CD14-positive monocyte (primary cell): ENCODE data around the gene KCNJ5. TPM values are rescaled to one million over a fixed set of nuclear protein-coding genes. Genes with fewer than 3 reads are reported as not detected.

Experiments
- DNase-seq, 3 donors: peaks; one replicate each; pipeline ENCODE4 v3.0.0-alpha.2; 2011 to 2022
- H2AFZ ChIP-seq: 2 replicates; pipeline ENCODE4 v1.6.0; 2012; ENCODE audit warnings: mild to moderate bottlenecking, low read depth, low read length, inconsistent platforms; ENCODE audit not compliant: insufficient read depth, poor library complexity, severe bottlenecking
- H3K27ac ChIP-seq, 2 donors: 1 replicate in 1 of 2; 2 replicates in 1 of 2; pipeline ENCODE4 v1.5.1; 2012 to 2013; ENCODE audit warnings: low read length in 2 of 2, control low read depth in 1 of 2, inconsistent platforms in 1 of 2, low read depth in 1 of 2, mild to moderate bottlenecking in 1 of 2
- H3K27me3 ChIP-seq, 2 donors: one replicate each; pipeline versions ENCODE4 v1.6.0 to v1.6.1; 2011 to 2013; ENCODE audit warnings: low read length in 2 of 2; ENCODE audit not compliant: control insufficient read depth in 2 of 2, insufficient read depth in 2 of 2
- H3K36me3 ChIP-seq, 2 donors: replicated peaks in 1 of 2; 1 replicate in 1 of 2; 2 replicates in 1 of 2; pipeline versions ENCODE4 v1.5.1 to v1.6.1; 2012 to 2013; ENCODE audit warnings: low read length in 2 of 2, control low read depth in 1 of 2, inconsistent platforms in 1 of 2, mild to moderate bottlenecking in 1 of 2; ENCODE audit not compliant: insufficient read depth in 2 of 2, control insufficient read depth in 1 of 2
- H3K4me1 ChIP-seq, 2 donors: 1 replicate in 1 of 2; 2 replicates in 1 of 2; pipeline versions ENCODE4 v1.5.1 to v1.6.1; 2012 to 2013; ENCODE audit warnings: low read length in 2 of 2, control low read depth in 1 of 2, inconsistent platforms in 1 of 2, mild to moderate bottlenecking in 1 of 2, moderate library complexity in 1 of 2; ENCODE audit not compliant: insufficient read depth in 2 of 2, control insufficient read depth in 1 of 2
- H3K4me2 ChIP-seq: replicated peaks from 2 replicates; pipeline ENCODE3; 2012; ENCODE audit warnings: low read length, moderate library complexity, mild to moderate bottlenecking; ENCODE audit not compliant: poor library complexity, severe bottlenecking; ENCODE audit errors: extremely low read depth
- H3K4me3 ChIP-seq, 3 experiments: fragments of 200-600 bp in 1 of 3; sonication (generic) in 1 of 3; replicated peaks in 1 of 3; 1 replicate in 2 of 3; 2 replicates in 1 of 3; pipeline ENCODE4 v1.5.1; 2011 to 2013; ENCODE audit warnings: low read length in 3 of 3, mild to moderate bottlenecking in 3 of 3, control low read depth in 2 of 3, low read depth in 2 of 3, inconsistent platforms in 1 of 3, moderate library complexity in 1 of 3
- H3K79me2 ChIP-seq: 2 replicates; pipeline ENCODE4 v1.6.0; 2012; ENCODE audit warnings: mild to moderate bottlenecking, control low read depth, inconsistent platforms, low read length, moderate library complexity; ENCODE audit not compliant: insufficient read depth
- H3K9ac ChIP-seq: 2 replicates; pipeline ENCODE4 v1.6.0; 2017; ENCODE audit warnings: low read length, mild to moderate bottlenecking; ENCODE audit not compliant: insufficient read depth, poor library complexity, severe bottlenecking
- H3K9me3 ChIP-seq, 2 donors: replicated peaks in 1 of 2; 1 replicate in 1 of 2; 2 replicates in 1 of 2; pipeline versions ENCODE4 v1.5.1 to v1.6.1; 2012 to 2013; ENCODE audit warnings: low read length in 2 of 2, control low read depth in 1 of 2; ENCODE audit not compliant: control insufficient read depth in 1 of 2, insufficient read depth in 1 of 2
- H4K20me1 ChIP-seq: 2 replicates; pipeline ENCODE4 v1.6.0; 2012; ENCODE audit warnings: mild to moderate bottlenecking, low read length, control low read depth, moderate library complexity; ENCODE audit not compliant: insufficient read depth
- H3K27ac Mint-ChIP-seq, 7 donors: one replicate each; pipeline ENCODE4 v1.8.0; 2020; ENCODE audit warnings: mild to moderate bottlenecking in 7 of 7, mixed read lengths in 7 of 7, moderate library complexity in 6 of 7, inconsistent platforms in 2 of 7
- H3K27me3 Mint-ChIP-seq, 3 donors: one replicate each; pipeline ENCODE4 v1.8.0; 2021 to 2022; ENCODE audit warnings: low read depth in 3 of 3, mild to moderate bottlenecking in 3 of 3, mixed read lengths in 3 of 3, moderate library complexity in 3 of 3, inconsistent platforms in 1 of 3
- H3K36me3 Mint-ChIP-seq, 2 donors: one replicate each; pipeline ENCODE4 v1.8.0; 2020; ENCODE audit warnings: mixed read lengths in 2 of 2, inconsistent platforms in 1 of 2, mild to moderate bottlenecking in 1 of 2
- H3K4me1 Mint-ChIP-seq: one replicate; pipeline ENCODE4 v1.8.0; 2020; ENCODE audit warnings: mild to moderate bottlenecking, mixed read lengths
- H3K4me3 Mint-ChIP-seq, 2 donors: one replicate each; pipeline ENCODE4 v1.8.0; 2020; ENCODE audit warnings: mild to moderate bottlenecking in 2 of 2, mixed read lengths in 2 of 2, moderate library complexity in 1 of 2
- H3K9me3 Mint-ChIP-seq, 7 donors: one replicate each; pipeline ENCODE4 v1.8.0; 2020 to 2022; ENCODE audit warnings: mixed read lengths in 7 of 7, mild to moderate bottlenecking in 6 of 7, moderate library complexity in 6 of 7, inconsistent platforms in 2 of 7
- WGBS: methylation state at CpG from one replicate; pipeline ENCODE4 v1.1.5; 2013; ENCODE audit warnings: missing lambda C conversion rate; ENCODE audit not compliant: insufficient coverage; 5-methylcytosine and 5-hydroxymethylcytosine counted together
- intact Hi-C, 2 donors: fragments of 100-400 bp; cut with micrococcal nuclease; formaldehyde crosslinking; loops; one replicate each; pipeline versions ENCODE4 v1.15.0 to v1.15.1; 2023
- polyA plus RNA-seq, 3 donors: library from polyadenylated mRNA; depleted of rRNA in 1 of 3; unstranded in 2 of 3; stranded (reverse) in 1 of 3; fragments of 300-500 nt in 2 of 3; fragments of >200 nt in 1 of 3; fragmentation: Illumina TruSeq in 2 of 3; gene quantifications; 1 replicate in 2 of 3; 2 replicates in 1 of 3; pipeline ENCODE4 v1.2.3, GENCODE V29; 2012 to 2021
- TF ChIP-seq, protein P1 (sequence below): fragments of 200-600 bp; IDR thresholded peaks from one replicate; pipeline ENCODE4 v1.8.0; 2022; ENCODE audit warnings: antibody characterized with exemption, mild to moderate bottlenecking

Gene KCNJ5
- polyA plus RNA-seq, 3 donors: 0.03 TPM; not detected in 2

DNA sequence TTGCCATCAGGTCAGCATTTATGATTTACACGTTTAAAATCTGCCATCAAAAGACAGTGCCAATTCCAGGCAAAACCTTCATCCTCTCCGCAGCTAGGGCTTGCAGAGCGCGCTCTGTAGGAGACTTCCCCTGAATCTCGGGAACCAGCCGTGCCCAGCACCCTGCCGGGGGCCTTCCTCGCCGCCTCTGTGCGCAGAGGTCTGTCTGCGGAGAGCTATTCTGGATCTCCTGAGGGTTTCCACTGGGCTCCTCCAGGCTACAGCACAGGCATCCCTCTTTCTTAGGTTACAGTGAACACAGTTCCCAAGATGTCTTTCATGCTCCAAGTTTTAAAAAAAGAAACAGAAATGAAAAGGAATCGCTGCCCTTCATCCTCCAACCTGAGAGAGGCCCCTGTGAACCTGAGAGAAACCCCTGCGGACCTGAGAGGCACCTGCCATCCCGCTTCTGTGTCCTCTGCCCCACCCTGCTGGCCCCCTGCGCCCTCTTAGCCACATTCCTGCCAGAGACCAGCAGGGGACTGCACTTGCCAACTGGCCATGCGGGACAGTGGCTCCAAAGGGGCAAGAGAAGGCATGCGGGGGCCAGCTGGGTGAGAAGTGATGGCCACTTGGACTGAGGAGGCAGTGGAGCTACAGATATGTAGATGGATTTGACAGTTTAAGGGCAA lies 35.4 kb downstream of the KCNJ5 start:
- intact Hi-C loops: no loop called here
- peaks cover 0 to 5% (median 2%) of the 10 kb centered on the region in 3 donors for H3K27me3 Mint-ChIP-seq
- Histone ChIP-seq H3K4me2 (no peak overlapping the region), H3K4me1 (peaks cover 6 to 13% of the 10 kb centered on the region in 2 donors), H2AFZ (no peak overlapping the region), H3K36me3 (no peaks in the 10 kb centered on the region), H3K9ac (no peak overlapping the region), H3K27ac (no peak overlapping the region), H3K27me3 (no peaks in the 10 kb centered on the region), H4K20me1 (no peaks in the 10 kb centered on the region), H3K79me2 (no peaks in the 10 kb centered on the region), H3K4me3 (no peak overlapping the region), H3K9me3 (no peaks in the 10 kb centered on the region)
- H3K27ac Mint-ChIP-seq: no peak overlapping the region
- WGBS: 96% methylated on average over 12 of the region's 17 CpGs
- no peak overlapping the region for H3K4me3 Mint-ChIP-seq
- TF ChIP-seq, protein P1, sequence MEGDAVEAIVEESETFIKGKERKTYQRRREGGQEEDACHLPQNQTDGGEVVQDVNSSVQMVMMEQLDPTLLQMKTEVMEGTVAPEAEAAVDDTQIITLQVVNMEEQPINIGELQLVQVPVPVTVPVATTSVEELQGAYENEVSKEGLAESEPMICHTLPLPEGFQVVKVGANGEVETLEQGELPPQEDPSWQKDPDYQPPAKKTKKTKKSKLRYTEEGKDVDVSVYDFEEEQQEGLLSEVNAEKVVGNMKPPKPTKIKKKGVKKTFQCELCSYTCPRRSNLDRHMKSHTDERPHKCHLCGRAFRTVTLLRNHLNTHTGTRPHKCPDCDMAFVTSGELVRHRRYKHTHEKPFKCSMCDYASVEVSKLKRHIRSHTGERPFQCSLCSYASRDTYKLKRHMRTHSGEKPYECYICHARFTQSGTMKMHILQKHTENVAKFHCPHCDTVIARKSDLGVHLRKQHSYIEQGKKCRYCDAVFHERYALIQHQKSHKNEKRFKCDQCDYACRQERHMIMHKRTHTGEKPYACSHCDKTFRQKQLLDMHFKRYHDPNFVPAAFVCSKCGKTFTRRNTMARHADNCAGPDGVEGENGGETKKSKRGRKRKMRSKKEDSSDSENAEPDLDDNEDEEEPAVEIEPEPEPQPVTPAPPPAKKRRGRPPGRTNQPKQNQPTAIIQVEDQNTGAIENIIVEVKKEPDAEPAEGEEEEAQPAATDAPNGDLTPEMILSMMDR: no peak
- H3K36me3 Mint-ChIP-seq: no peaks in the 10 kb centered on the region
- no peak for DNase-seq
- H3K9me3 Mint-ChIP-seq: peaks cover 0 to 3% (median 0%) of the 10 kb centered on the region in 7 donors
- peaks cover 15% of the 10 kb centered on the region for H3K4me1 Mint-ChIP-seq

GRCh38 chr11:128927108-128927461 lies 35.9 kb downstream of the KCNJ5 start:
- H3K4me3 Mint-ChIP-seq: no peak overlapping the region
- Histone ChIP-seq H3K4me1 (peaks cover 6 to 13% of the 10 kb centered on the region in 2 donors), H3K36me3 (no peaks in the 10 kb centered on the region), H3K79me2 (no peaks in the 10 kb centered on the region), H3K27ac (no peak overlapping the region), H3K27me3 (no peaks in the 10 kb centered on the region), H3K4me3 (no peak overlapping the region), H4K20me1 (no peaks in the 10 kb centered on the region), H3K9ac (no peak overlapping the region), H3K9me3 (no peaks in the 10 kb centered on the region), H3K4me2 (no peak overlapping the region), H2AFZ (peak overlapping the region; percentile 3)
- no peak overlapping the region for H3K27ac Mint-ChIP-seq
- DNase-seq: no peak
- intact Hi-C loops: no loop called here
- H3K9me3 Mint-ChIP-seq: peaks cover 0 to 3% (median 0%) of the 10 kb centered on the region in 7 donors
- H3K36me3 Mint-ChIP-seq: no peaks in the 10 kb centered on the region
- WGBS: 94% methylated on average over 10 of the region's 11 CpGs
- H3K27me3 Mint-ChIP-seq: peaks cover under 1 to 4% (median 2%) of the 10 kb centered on the region in 3 donors
- TF ChIP-seq, protein P1: no peak
- H3K4me1 Mint-ChIP-seq: peaks cover 15% of the 10 kb centered on the region
